BLaER1 treated with 17β-estradiol and CSF1 and Interleukin-3, amounts not matched to agents 10 nM and 100 nM (cell line): ENCODE results near the gene ELAVL2.
"Not testable (repeated sequence)": the region's sequence is repeated elsewhere in the genome, so short reads cannot be mapped to it uniquely, and the experiment has no call there.

ENCODE experiments used
- H3K27ac ChIP-seq, 11 experiments: shearing (Covaris generic); formaldehyde crosslinking; 2 replicates each; pipeline ENCODE4 v1.8.1; 2022
- H3K27me3 ChIP-seq, 11 experiments: shearing (Covaris generic); formaldehyde crosslinking; 2 replicates each; pipeline ENCODE4 v1.8.1; 2022
- H3K36me3 ChIP-seq, 11 experiments: shearing (Covaris generic); formaldehyde crosslinking; 2 replicates each; pipeline ENCODE4 v1.8.1; 2022
- H3K4me1 ChIP-seq, 10 experiments: shearing (Covaris generic); formaldehyde crosslinking; 2 replicates each; pipeline ENCODE4 v1.8.1; 2022
- H3K4me2 ChIP-seq, 11 experiments: shearing (Covaris generic); formaldehyde crosslinking; 2 replicates each; pipeline ENCODE4 v1.8.1; 2022
- H3K4me3 ChIP-seq, 10 experiments: shearing (Covaris generic); formaldehyde crosslinking; 2 replicates each; pipeline ENCODE4 v1.8.1; 2022
- H3K9ac ChIP-seq, 11 experiments: shearing (Covaris generic); formaldehyde crosslinking; 2 replicates each; pipeline ENCODE4 v1.8.1; 2022
- H3K9me3 ChIP-seq, 11 experiments: shearing (Covaris generic); formaldehyde crosslinking; replicated peaks in 1 of 11; 2 replicates each; pipeline ENCODE4 v1.8.1; 2022
- H4K20me1 ChIP-seq, 11 experiments: shearing (Covaris generic); formaldehyde crosslinking; 2 replicates each; pipeline ENCODE4 v1.8.1; 2022
- Cebpa-rat ChIP-seq, 11 experiments: shearing (Covaris generic); IDR thresholded peaks; 2 replicates each; pipeline ENCODE4 v1.8.1; 2022

The ELAVL2 gene

GRCh38 chr9:23733495-23734078 lies 92.5 kb downstream of the ELAVL2 start:
- Histone ChIP-seq H3K27ac (no peak overlapping the region), H3K4me3 (no peak overlapping the region), H3K27me3 (no peaks in the 10 kb centered on the region), H3K4me1 (no peaks in the 10 kb centered on the region), H4K20me1 (no peaks in the 10 kb centered on the region), H3K4me2 (no peak overlapping the region), H3K36me3 (no peaks in the 10 kb centered on the region), H3K9ac (no peak overlapping the region), H3K9me3 (no peaks in the 10 kb centered on the region)
- no peak for TF ChIP-seq Cebpa-rat (IDR thresholded peaks at IDR 0.05)

GRCh38 chr9:23731353-23731752 lies 94.7 kb downstream of the ELAVL2 start:
- no peaks in the 10 kb centered on the region for H3K9me3 ChIP-seq
- no peak overlapping the region for H3K27ac ChIP-seq
- H3K4me1 ChIP-seq: no peaks in the 10 kb centered on the region
- no peaks in the 10 kb centered on the region for H3K36me3 ChIP-seq
- no peak for TF ChIP-seq Cebpa-rat (IDR thresholded peaks at IDR 0.05)
- H3K4me3 ChIP-seq: no peak overlapping the region
- no peaks in the 10 kb centered on the region for H3K27me3 ChIP-seq
- H3K9ac ChIP-seq: no peak overlapping the region
- H4K20me1 ChIP-seq: no peaks in the 10 kb centered on the region
- no peak overlapping the region for H3K4me2 ChIP-seq

DNA sequence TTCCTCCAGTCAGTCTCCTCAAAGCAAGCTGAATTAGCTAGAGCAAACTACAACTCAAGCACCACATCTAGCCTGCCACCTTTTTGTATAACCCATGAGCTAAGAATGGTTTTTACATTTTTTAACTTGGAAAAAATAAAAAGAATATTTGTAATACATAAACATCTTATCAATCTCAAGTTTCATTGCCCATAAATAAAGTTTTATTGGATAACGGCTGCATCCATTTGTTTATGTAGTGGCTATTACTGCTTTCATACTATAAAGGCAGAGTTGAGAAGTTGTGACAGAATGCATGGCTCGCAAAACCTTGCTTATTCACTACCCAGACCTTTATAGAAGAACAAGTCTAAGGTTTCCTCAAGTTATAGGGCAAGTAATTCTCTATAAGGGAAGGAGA lies 95.7 kb downstream of the ELAVL2 start:
- no peaks in the 10 kb centered on the region for H4K20me1 ChIP-seq
- H3K4me3 ChIP-seq: no peak overlapping the region
- no peak overlapping the region for H3K9ac ChIP-seq
- TF ChIP-seq Cebpa-rat (IDR thresholded peaks at IDR 0.05): no peak
- no peaks in the 10 kb centered on the region for H3K4me1 ChIP-seq
- no peak overlapping the region for H3K27ac ChIP-seq
- no peaks in the 10 kb centered on the region for H3K27me3 ChIP-seq
- H3K4me2 ChIP-seq: no peak overlapping the region
- H3K36me3 ChIP-seq: no peaks in the 10 kb centered on the region
- H3K9me3 ChIP-seq: no peaks in the 10 kb centered on the region

GRCh38 chr9:23728736-23729135 lies 97.3 kb downstream of the ELAVL2 start:
- H3K4me2 ChIP-seq: no peak overlapping the region
- no peak overlapping the region for H3K9ac ChIP-seq
- H3K9me3 ChIP-seq: no peaks in the 10 kb centered on the region
- no peaks in the 10 kb centered on the region for H3K36me3 ChIP-seq
- H3K27me3 ChIP-seq: no peaks in the 10 kb centered on the region
- no peak overlapping the region for H3K27ac ChIP-seq
- H3K4me1 ChIP-seq: no peaks in the 10 kb centered on the region
- H4K20me1 ChIP-seq: no peaks in the 10 kb centered on the region
- TF ChIP-seq Cebpa-rat (IDR thresholded peaks at IDR 0.05): no peak
- H3K4me3 ChIP-seq: no peak overlapping the region

DNA sequence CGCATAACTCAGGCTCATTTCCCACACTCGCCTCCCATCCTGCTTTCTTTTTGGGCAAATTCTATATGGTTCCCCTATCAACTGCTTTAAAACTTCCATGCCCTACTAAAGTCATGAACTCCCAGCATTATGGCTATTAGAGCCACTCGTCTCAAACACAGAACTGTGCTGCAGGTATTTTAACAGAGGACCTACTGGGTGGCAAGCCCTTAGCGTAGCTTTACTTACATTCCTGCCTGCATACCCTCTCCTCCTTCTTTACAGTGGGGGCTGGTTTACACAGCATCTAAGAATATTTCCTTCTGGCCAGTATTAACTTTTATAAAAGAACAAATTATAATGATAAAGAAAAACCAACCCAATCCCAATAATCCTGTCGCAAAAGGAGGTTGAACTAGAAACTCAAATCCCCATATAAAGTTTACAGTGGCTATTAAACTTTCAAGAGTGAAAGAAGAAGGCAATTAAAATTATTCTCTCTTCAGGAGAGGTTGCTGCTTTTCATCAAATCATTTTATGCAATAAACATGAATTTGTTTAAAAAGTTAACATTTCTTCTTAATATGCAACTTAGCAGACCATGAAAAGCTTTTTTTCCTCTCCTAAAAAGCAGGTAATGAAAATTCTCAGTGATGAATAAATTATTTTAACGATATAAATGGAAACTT lies 100.6 kb downstream of the ELAVL2 start:
- Histone ChIP-seq H3K4me2 (no peak overlapping the region), H4K20me1 (no peaks in the 10 kb centered on the region), H3K9ac (no peak overlapping the region), H3K27ac (no peak overlapping the region), H3K36me3 (no peaks in the 10 kb centered on the region), H3K4me3 (no peak overlapping the region), H3K4me1 (no peaks in the 10 kb centered on the region), H3K9me3 (no peaks in the 10 kb centered on the region), H3K27me3 (no peaks in the 10 kb centered on the region)
- no peak for TF ChIP-seq Cebpa-rat (IDR thresholded peaks at IDR 0.05)

GRCh38 chr9:23723672-23724071 lies 102.4 kb downstream of the ELAVL2 start:
- no peak for TF ChIP-seq Cebpa-rat (IDR thresholded peaks at IDR 0.05)
- no peaks in the 10 kb centered on the region for H3K4me1 ChIP-seq
- no peak overlapping the region for H3K9ac ChIP-seq
- no peaks in the 10 kb centered on the region for H3K9me3 ChIP-seq
- H3K27ac ChIP-seq: no peak overlapping the region
- H3K4me3 ChIP-seq: no peak overlapping the region
- H3K36me3 ChIP-seq: no peaks in the 10 kb centered on the region
- H4K20me1 ChIP-seq: no peaks in the 10 kb centered on the region
- no peak overlapping the region for H3K4me2 ChIP-seq
- H3K27me3 ChIP-seq: no peaks in the 10 kb centered on the region

DNA sequence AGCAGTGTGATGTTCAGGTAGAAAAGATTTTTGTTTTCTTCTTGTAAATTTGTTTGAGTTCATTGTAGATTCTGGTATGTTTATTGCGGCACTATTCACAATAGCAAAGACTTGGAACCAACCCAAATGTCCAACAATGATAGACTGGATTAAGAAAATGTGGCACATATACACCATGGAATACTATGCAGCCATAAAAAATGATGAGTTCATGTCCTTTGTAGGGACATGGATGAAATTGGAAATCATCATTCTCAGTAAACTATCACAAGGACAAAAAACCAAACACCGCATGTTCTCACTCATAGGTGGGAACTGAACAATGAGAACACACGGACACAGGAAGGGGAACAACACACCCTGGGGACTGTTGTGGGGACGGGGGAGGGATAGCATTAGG lies 103.0 kb downstream of the ELAVL2 start:
- H3K4me3 ChIP-seq, H3K9me3 ChIP-seq, H3K27me3 ChIP-seq, H3K36me3 ChIP-seq, H3K27ac ChIP-seq, H4K20me1 ChIP-seq, H3K4me1 ChIP-seq, H3K9ac ChIP-seq, H3K4me2 ChIP-seq: not testable (repeated sequence)

DNA sequence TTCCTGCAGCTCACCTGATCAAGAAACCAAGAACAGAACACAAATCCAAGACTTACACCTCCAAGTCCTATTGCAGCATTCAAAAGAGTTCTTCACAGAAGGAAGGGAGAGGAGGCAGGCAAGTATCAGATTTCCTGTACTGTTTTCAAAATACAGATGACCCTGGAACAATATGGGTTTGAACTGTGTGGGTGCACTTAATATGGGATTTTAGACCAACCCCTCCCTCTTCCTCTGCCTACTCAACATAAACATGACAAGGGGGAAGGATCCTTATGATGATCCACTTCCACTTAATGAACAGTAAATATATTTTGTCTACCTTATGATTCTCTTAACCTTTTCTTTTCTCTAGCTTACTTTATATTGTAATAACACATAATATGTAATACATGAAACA lies 104.6 kb downstream of the ELAVL2 start:
- Histone ChIP-seq H4K20me1 (no peaks in the 10 kb centered on the region), H3K4me3 (no peak overlapping the region), H3K27me3 (no peaks in the 10 kb centered on the region), H3K9me3 (no peaks in the 10 kb centered on the region), H3K27ac (no peak overlapping the region), H3K4me1 (no peaks in the 10 kb centered on the region), H3K36me3 (no peaks in the 10 kb centered on the region), H3K9ac (no peak overlapping the region), H3K4me2 (no peak overlapping the region)
- no peak for TF ChIP-seq Cebpa-rat (IDR thresholded peaks at IDR 0.05)

DNA sequence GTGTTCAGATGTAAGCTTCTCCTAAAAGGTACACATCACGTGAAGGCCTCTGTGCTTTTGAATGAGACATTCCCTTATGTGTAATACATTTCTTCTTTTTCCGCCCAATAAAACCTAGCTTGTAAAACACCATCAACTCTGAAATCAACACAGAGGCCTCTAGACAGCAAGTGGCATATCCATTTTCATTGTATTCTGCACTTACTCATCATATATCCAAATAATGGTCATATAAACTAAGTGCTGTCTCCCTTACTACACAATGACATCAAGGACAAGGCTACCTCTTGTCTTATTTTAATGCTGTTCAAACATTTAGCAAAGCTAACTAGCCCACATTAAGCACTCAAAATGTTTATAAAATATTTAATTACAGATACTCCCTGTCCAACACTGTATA lies 108.5 kb downstream of the ELAVL2 start:
- Histone ChIP-seq H3K9ac (no peak overlapping the region), H4K20me1 (no peaks in the 10 kb centered on the region)
- no peak for TF ChIP-seq Cebpa-rat (IDR thresholded peaks at IDR 0.05)

DNA sequence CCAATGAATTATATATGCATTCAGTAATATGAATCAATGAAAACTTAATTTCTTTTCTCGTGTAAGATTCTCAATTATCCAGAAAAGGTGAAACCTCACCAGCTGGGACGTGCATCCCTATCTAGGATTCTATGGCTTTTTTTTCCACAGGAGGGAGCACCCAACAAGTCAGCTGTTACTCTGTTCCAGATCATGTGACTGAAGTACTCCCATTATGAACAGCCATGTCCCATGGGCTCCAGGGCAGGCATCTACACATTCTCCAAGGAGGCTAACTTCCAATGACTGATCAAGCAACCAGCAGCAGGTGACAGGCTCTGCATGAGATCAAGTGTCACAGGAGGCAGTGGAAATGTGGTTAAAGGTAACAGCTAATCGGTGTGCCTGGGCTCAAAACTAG lies 118.8 kb downstream of the ELAVL2 start:
- H3K9ac ChIP-seq: no peak overlapping the region

More for the DNA sequence above, 108.5 kb downstream of the ELAVL2 start:
- Histone ChIP-seq H3K27ac (no peak overlapping the region), H3K36me3 (no peaks in the 10 kb centered on the region), H3K4me3 (no peak overlapping the region), H3K27me3 (no peaks in the 10 kb centered on the region), H3K4me1 (no peaks in the 10 kb centered on the region), H3K4me2 (no peak overlapping the region), H3K9me3 (no peaks in the 10 kb centered on the region)

More for the DNA sequence above, 118.8 kb downstream of the ELAVL2 start:
- no peaks in the 10 kb centered on the region for H3K27me3 ChIP-seq
- H3K4me3 ChIP-seq: no peak overlapping the region
- H4K20me1 ChIP-seq: no peaks in the 10 kb centered on the region
- H3K4me1 ChIP-seq: no peaks in the 10 kb centered on the region
- H3K9me3 ChIP-seq: no peaks in the 10 kb centered on the region
- no peak overlapping the region for H3K4me2 ChIP-seq
- no peak for TF ChIP-seq Cebpa-rat (IDR thresholded peaks at IDR 0.05)
- no peaks in the 10 kb centered on the region for H3K36me3 ChIP-seq
- no peak overlapping the region for H3K27ac ChIP-seq
